22Rv1 (cell line): ENCODE measurements around the gene RAB40AL.

Source experiments
- ZFX ChIP-seq: fragments of 450-650 bp; IDR thresholded peaks from 2 replicates; pipeline ENCODE4 v1.6.1; 2017; ENCODE audit warnings: antibody characterized with exemption, borderline replicate concordance
- TF ChIP-seq, protein P1 (sequence below): fragments of 450-650 bp; IDR thresholded peaks from 2 replicates; pipeline ENCODE4 v1.5.1; 2017; ENCODE audit warnings: mild to moderate bottlenecking

GRCh38 chrX:102968216-102968615 is 31.1 kb downstream of the RAB40AL start:
- TF ChIP-seq, protein P1, sequence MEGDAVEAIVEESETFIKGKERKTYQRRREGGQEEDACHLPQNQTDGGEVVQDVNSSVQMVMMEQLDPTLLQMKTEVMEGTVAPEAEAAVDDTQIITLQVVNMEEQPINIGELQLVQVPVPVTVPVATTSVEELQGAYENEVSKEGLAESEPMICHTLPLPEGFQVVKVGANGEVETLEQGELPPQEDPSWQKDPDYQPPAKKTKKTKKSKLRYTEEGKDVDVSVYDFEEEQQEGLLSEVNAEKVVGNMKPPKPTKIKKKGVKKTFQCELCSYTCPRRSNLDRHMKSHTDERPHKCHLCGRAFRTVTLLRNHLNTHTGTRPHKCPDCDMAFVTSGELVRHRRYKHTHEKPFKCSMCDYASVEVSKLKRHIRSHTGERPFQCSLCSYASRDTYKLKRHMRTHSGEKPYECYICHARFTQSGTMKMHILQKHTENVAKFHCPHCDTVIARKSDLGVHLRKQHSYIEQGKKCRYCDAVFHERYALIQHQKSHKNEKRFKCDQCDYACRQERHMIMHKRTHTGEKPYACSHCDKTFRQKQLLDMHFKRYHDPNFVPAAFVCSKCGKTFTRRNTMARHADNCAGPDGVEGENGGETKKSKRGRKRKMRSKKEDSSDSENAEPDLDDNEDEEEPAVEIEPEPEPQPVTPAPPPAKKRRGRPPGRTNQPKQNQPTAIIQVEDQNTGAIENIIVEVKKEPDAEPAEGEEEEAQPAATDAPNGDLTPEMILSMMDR, result no peak
- no peak for TF ChIP-seq ZFX
